Smooth muscle cell (in vitro differentiated cells): ENCODE measurements around the gene RTN4RL1. TPM values are rescaled to one million over a fixed set of nuclear protein-coding genes. Genes with fewer than 3 reads are reported as not detected.

Experiments
- DNase-seq: peaks from one replicate; lab custom pipeline; 2025; ENCODE audit not compliant: unreplicated experiment; lab: John Stamatoyannopoulos, UW
- H2AFZ ChIP-seq: fragments of 200-600 bp; sonication (generic); 2 replicates; pipeline ENCODE4 v1.6.0; 2016; ENCODE audit warnings: antibody characterized with exemption, low read depth, mild to moderate bottlenecking
- H3F3A ChIP-seq: fragments of 200-600 bp; sonication (generic); 2 replicates; pipeline ENCODE4 v1.6.0; 2017; ENCODE audit warnings: antibody characterized with exemption, low read depth
- H3K27ac ChIP-seq: fragments of 200-600 bp; sonication (generic); 2 replicates; pipeline ENCODE4 v1.5.1; 2016; ENCODE audit warnings: low read depth, mild to moderate bottlenecking
- H3K27me3 ChIP-seq: fragments of 200-600 bp; sonication (generic); 2 replicates; pipeline ENCODE4 v1.6.1; 2016; ENCODE audit warnings: low read depth, mild to moderate bottlenecking
- H3K36me3 ChIP-seq: fragments of 200-600 bp; sonication (generic); 2 replicates; pipeline ENCODE4 v1.5.1; 2016; ENCODE audit warnings: low read depth
- H3K4me1 ChIP-seq: fragments of 200-600 bp; sonication (generic); 2 replicates; pipeline ENCODE4 v1.5.1; 2016; ENCODE audit warnings: low read depth
- H3K4me2 ChIP-seq: fragments of 200-600 bp; sonication (generic); 2 replicates; pipeline ENCODE4 v1.6.0; 2016; ENCODE audit warnings: mild to moderate bottlenecking
- H3K4me3 ChIP-seq: fragments of 200-600 bp; sonication (generic); 2 replicates; pipeline ENCODE4 v1.5.1; 2016; ENCODE audit warnings: mild to moderate bottlenecking
- H3K79me2 ChIP-seq: fragments of 200-600 bp; sonication (generic); 2 replicates; pipeline ENCODE4 v1.6.0; 2016; ENCODE audit warnings: low read depth, mild to moderate bottlenecking
- H3K9ac ChIP-seq: fragments of 200-600 bp; sonication (generic); 2 replicates; pipeline ENCODE4 v1.6.0; 2016; ENCODE audit warnings: low read depth
- H3K9me3 ChIP-seq: fragments of 200-600 bp; sonication (generic); replicated peaks from 2 replicates; pipeline ENCODE4 v1.5.1; 2016; ENCODE audit warnings: low read depth
- H4K20me1 ChIP-seq: fragments of 200-600 bp; sonication (generic); 2 replicates; pipeline ENCODE4 v1.6.0; 2016; ENCODE audit warnings: low read depth
- WGBS: methylation state at CpG from one replicate; pipeline ENCODE4 v1.1.7; 2016; ENCODE audit warnings: low lambda C conversion rate; 5-methylcytosine and 5-hydroxymethylcytosine counted together
- polyA plus RNA-seq: library from polyadenylated mRNA; unstranded; fragments of >200 nt; fragmentation: Nextera tagmentation; extraction: Ambion mirVana; gene quantifications from 2 replicates; pipeline ENCODE4 v1.2.1, GENCODE V29; 2016
- total RNA-seq: library from RNA; depleted of rRNA; stranded (reverse); fragments of >200 nt; gene quantifications from 2 replicates; pipeline ENCODE4 v1.2.3, GENCODE V29; 2014
- TF ChIP-seq, protein P1 (sequence below): fragments of 200-600 bp; sonication (generic); IDR thresholded peaks from 2 replicates; pipeline ENCODE4 v1.5.1; 2017; ENCODE audit warnings: borderline replicate concordance, mild to moderate bottlenecking, antibody characterized with exemption; ENCODE audit not compliant: insufficient read depth, poor library complexity, severe bottlenecking

Gene RTN4RL1
- total and polyA plus RNA-seq, 2 experiments from 2014 or later: not detected

DNA sequence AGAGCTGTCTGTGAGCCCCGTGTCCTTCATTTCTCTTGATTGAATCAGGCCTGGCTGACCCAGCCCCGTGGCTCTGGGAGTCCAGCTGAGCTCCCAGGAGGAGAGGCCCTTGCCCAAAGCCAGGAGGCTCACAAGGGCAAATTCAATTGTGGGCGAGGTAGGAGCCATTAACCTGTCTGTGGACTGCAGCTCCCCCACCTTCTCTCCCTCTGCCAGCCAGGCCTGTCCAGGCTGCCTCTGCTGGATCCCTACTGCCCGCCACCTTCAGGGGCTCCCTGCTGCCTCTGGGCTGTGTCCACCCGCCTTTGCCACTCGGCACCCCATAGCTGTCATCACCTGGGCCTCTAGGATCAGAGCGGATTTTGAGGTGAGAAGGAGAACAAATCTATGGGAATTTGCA, 61.9 kb downstream of the RTN4RL1 start:
- peaks cover 12% of the 10 kb centered on the region for H3K4me1 ChIP-seq
- H3K27me3 ChIP-seq: no peaks in the 10 kb centered on the region
- no peaks in the 10 kb centered on the region for H3K36me3 ChIP-seq
- no peaks in the 10 kb centered on the region for H3K79me2 ChIP-seq
- no peak overlapping the region for H3K9ac ChIP-seq
- H4K20me1 ChIP-seq: no peaks in the 10 kb centered on the region
- no peaks in the 10 kb centered on the region for H3F3A ChIP-seq
- H3K4me2 ChIP-seq: no peak overlapping the region
- TF ChIP-seq, protein P1, sequence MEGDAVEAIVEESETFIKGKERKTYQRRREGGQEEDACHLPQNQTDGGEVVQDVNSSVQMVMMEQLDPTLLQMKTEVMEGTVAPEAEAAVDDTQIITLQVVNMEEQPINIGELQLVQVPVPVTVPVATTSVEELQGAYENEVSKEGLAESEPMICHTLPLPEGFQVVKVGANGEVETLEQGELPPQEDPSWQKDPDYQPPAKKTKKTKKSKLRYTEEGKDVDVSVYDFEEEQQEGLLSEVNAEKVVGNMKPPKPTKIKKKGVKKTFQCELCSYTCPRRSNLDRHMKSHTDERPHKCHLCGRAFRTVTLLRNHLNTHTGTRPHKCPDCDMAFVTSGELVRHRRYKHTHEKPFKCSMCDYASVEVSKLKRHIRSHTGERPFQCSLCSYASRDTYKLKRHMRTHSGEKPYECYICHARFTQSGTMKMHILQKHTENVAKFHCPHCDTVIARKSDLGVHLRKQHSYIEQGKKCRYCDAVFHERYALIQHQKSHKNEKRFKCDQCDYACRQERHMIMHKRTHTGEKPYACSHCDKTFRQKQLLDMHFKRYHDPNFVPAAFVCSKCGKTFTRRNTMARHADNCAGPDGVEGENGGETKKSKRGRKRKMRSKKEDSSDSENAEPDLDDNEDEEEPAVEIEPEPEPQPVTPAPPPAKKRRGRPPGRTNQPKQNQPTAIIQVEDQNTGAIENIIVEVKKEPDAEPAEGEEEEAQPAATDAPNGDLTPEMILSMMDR: no peak
- H3K4me3 ChIP-seq: no peak overlapping the region
- H3K9me3 ChIP-seq: no peaks in the 10 kb centered on the region
- H2AFZ ChIP-seq: no peak overlapping the region
- DNase-seq: no peak
- H3K27ac ChIP-seq: no peak overlapping the region
- 90% methylated on average over 7 of the region's 7 CpGs for WGBS

DNA sequence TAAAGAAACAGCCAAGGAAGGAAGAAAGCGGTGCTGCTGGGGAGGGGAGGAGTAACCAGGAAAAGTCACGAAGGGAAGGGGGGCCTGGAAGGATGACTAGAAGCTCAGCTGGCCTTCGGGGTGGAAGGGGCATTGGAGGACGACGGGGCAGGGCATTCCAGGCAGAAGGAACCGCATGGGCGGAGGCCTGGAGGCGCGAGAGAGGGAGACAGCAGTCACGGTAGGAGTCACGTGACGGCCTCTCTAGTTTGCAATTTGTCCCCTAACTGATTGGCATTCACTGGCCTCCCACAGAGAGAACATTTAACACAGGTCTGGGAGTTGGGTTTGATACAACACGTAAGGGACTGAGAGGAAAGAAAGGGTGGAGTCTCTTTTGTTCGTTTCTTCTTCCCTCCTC, 63.9 kb downstream of the RTN4RL1 start:
- Histone ChIP-seq H3K27ac (no peak overlapping the region), H3K4me1 (peaks cover 12% of the 10 kb centered on the region), H3K36me3 (no peaks in the 10 kb centered on the region), H3K27me3 (no peaks in the 10 kb centered on the region), H3F3A (no peaks in the 10 kb centered on the region), H3K4me3 (no peak overlapping the region), H3K9me3 (no peaks in the 10 kb centered on the region), H3K9ac (no peak overlapping the region), H2AFZ (peak overlapping the region; percentile 51), H3K79me2 (no peaks in the 10 kb centered on the region), H3K4me2 (no peak overlapping the region), H4K20me1 (no peaks in the 10 kb centered on the region)
- DNase-seq: no peak
- 44% methylated on average over 14 of the region's 14 CpGs for WGBS
- TF ChIP-seq, protein P1: no peak

DNA sequence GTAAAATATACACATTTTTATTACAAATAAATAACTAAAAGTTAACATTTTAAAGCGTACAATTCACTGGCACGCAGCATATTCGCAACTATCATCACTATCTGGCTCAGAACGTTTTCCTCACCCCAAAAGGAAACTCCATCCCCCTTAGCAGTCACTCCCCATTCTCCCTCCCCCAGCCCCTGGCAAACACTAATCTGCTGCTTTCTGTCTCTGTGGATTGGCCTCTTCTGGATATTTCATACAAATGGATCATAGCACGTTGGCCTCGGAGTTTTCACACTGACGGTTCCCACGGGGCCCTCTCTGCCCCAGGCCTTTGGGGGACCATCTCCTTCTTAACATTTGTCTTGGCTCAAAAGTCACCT, 64.6 kb downstream of the RTN4RL1 start:
- no peaks in the 10 kb centered on the region for H3K9me3 ChIP-seq
- no peak overlapping the region for H3K27ac ChIP-seq
- H3K36me3 ChIP-seq: no peaks in the 10 kb centered on the region
- no peak for DNase-seq
- no peaks in the 10 kb centered on the region for H3K27me3 ChIP-seq
- TF ChIP-seq, protein P1: no peak
- no peaks in the 10 kb centered on the region for H3K79me2 ChIP-seq
- peak overlapping the region; percentile 51 for H2AFZ ChIP-seq
- no peak overlapping the region for H3K4me3 ChIP-seq
- peaks cover 12% of the 10 kb centered on the region for H3K4me1 ChIP-seq
- 63% methylated on average over 8 of the region's 8 CpGs for WGBS
- H3F3A ChIP-seq: no peaks in the 10 kb centered on the region
- H3K4me2 ChIP-seq: peak overlapping the region; percentile 40
- no peak overlapping the region for H3K9ac ChIP-seq
- H4K20me1 ChIP-seq: no peaks in the 10 kb centered on the region

DNA sequence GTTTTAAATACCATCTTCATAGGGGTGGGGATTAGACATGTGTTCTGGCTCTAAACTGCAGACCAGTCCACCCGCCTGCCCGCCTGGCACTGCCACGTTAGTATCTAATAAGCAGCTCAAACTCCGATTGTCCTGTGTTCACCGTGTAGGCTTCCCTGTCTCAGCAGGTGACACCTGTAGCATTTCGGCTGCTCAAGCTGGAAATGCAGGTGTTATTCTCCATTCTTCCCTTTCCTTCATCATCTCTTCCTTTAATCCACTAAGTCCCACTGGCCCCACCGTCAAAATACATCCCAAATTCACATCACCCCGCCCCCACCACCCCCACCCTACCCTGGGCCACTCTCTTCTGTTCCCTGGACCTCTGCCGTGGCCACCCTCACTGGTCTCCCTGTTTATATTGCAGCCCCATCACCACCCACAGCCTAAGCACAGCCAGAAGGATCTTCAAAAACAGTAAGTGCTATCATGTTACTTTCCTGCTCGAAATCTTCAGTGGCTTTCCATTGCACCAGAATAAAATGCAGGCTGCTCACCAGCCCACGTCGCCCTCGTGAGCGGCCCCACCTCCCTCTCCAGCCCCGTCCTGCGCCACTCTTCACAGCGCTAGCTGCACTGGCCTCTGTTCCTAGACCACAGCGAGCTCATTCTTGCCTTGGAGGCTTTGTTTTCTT, 65.1 kb downstream of the RTN4RL1 start:
- H3K36me3 ChIP-seq: no peaks in the 10 kb centered on the region
- no peaks in the 10 kb centered on the region for H3K27me3 ChIP-seq
- peak overlapping the region; percentile 40 for H3K4me2 ChIP-seq
- peaks cover 12% of the 10 kb centered on the region for H3K4me1 ChIP-seq
- H2AFZ ChIP-seq: no peak overlapping the region
- H3K4me3 ChIP-seq: no peak overlapping the region
- no peak overlapping the region for H3K9ac ChIP-seq
- no peaks in the 10 kb centered on the region for H3K9me3 ChIP-seq
- TF ChIP-seq, protein P1: no peak
- 57% methylated on average over 18 of the region's 18 CpGs for WGBS
- H4K20me1 ChIP-seq: no peaks in the 10 kb centered on the region
- H3K79me2 ChIP-seq: no peaks in the 10 kb centered on the region
- H3F3A ChIP-seq: no peaks in the 10 kb centered on the region
- H3K27ac ChIP-seq: no peak overlapping the region
- no peak for DNase-seq
